GM12891 (cell line): Measurements from ENCODE around the gene SLC48A1.

Experiments
- PAX5 ChIP-seq: IDR thresholded peaks from 2 replicates; pipeline ENCODE4 v1.6.1; 2011; ENCODE audit warnings: low read length, moderate library complexity, mild to moderate bottlenecking; ENCODE audit not compliant: insufficient read depth, severe bottlenecking
- POLR2A ChIP-seq: IDR thresholded peaks from 2 replicates; pipeline ENCODE4 v1.6.1; 2011; ENCODE audit warnings: low read depth, low read length, control low read depth
- POLR2AphosphoS5 ChIP-seq: IDR thresholded peaks from 2 replicates; pipeline ENCODE4 v1.6.1; 2011; ENCODE audit warnings: low read depth, low read length, control low read depth
- POU2F2 ChIP-seq: IDR thresholded peaks from 2 replicates; pipeline ENCODE4 v1.6.1; 2011; ENCODE audit warnings: low read depth, mild to moderate bottlenecking, control low read depth, low read length, moderate library complexity
- SPI1 ChIP-seq: IDR thresholded peaks from 2 replicates; pipeline ENCODE4 v1.6.1; 2011; ENCODE audit warnings: low read depth, low read length, control low read depth
- TAF1 ChIP-seq: IDR thresholded peaks from 2 replicates; pipeline ENCODE4 v1.6.1; 2011; ENCODE audit warnings: low read depth, low read length, control low read depth

- no peak for TF ChIP-seq POLR2A
- TF ChIP-seq SPI1: no peak
- no peak for TF ChIP-seq POLR2AphosphoS5
- TF ChIP-seq PAX5: no peak
- no peak for TF ChIP-seq TAF1
- 0 out of 2 replicates have a peak, but pooled peaks have one; percentile 12 for TF ChIP-seq POU2F2
These were observed 14.0 kb upstream of the SLC48A1 start, which contains the start of gene RAPGEF3 for GRCh38 chr12:47758834-47759690.
